HG02798 (cell line): ENCODE results near the gene SLC39A13.

Experiments
- ATAC-seq: cut with Tn5 transposase; IDR thresholded peaks from one replicate; pipeline ENCODE4 v1.9.1; 2021; ENCODE audit warnings: mild to moderate bottlenecking; ENCODE audit not compliant: unreplicated experiment, poor library complexity

Gene SLC39A13

GRCh38 chr11:47380078-47380477 lies 28.3 kb upstream of the SLC39A13 start:
- ATAC-seq, result no peak

DNA sequence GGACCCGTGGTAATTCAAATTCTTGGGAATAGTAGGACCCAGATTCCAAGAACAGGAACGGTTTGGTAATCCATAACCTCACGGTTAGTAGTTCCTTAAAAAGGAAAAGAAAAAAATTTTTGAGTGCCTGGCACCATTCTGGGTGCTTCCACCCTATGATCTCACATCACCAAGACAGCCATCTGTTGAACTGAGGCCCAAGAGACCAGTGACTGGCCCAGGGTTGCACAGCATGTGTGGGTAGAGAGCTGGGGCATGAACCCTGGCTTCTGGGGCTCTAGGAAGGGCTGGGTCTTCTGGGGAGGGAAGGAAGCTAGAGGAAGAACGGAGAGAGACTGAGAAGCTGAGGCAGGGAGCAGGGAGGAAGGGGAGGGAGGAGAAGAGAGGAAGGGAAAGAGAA lies 25.3 kb upstream of the SLC39A13 start:
- ATAC-seq, result no peak

- ATAC-seq, result no peak
Measured at GRCh38 chr11:47384498-47384897, 23.9 kb upstream of the SLC39A13 start.

GRCh38 chr11:47387944-47388696 lies 20.3 kb upstream of the SLC39A13 start:
- ATAC-seq, result no peak

- no peak for ATAC-seq
Measured at GRCh38 chr11:47388697-47389576, 19.5 kb upstream of the SLC39A13 start.

DNA sequence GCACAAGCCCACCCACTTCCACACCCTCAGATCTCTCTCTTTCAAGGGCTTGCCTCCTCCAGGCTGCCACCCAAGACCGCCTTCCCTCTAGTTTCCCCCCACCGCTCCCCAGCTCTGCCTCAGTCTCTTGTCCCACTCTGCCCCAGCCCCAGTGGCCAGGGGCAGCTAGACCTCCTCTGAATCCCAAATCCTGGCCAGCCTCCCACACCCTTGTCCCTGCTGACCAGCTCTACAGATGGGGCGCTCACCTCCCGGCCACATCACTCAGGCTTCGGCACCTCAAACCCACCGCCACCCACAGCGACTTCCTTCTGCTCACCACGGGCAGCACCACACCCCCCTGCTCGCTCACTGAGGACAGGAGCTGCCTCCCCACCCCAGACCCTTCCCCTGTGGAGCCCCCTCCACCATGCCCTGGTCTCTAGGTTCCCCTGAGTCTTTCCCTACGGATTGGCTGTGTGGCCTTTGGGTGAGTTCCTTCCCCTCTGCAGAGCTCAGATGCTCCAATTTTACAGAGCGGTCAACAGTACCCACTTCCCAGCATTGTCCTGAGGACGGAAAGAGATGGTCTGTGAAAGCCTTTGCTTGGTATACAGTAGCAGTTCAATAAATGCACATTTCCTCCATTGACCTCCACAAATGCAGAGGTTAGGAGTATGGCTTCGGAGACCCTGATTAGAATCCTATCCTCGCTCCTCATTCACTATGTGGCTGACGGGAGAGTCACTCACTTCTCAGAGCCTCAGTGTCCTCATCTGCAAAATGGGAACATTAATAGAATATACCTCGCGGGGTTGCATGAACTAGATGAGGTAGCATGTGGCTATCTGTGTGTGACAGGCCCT lies 18.6 kb upstream of the SLC39A13 start:
- ATAC-seq, result no peak

DNA sequence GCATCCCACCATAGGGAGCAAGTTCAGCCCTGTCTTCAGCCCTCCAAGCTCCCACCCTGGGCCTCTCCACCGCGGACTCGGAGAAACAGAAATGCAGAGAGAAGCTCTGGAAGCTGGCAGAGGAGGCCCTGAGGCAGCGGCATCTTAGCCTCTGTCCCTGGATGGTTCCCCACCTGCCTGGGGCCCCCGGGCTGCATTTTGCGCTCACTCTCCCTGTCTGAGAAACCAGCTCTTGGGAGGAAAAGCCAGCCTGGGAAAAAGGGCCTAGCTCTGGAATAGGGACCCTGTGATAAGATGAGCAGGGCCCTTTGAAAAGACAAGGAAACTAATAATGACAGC lies 18.0 kb upstream of the SLC39A13 start:
- no peak for ATAC-seq

DNA sequence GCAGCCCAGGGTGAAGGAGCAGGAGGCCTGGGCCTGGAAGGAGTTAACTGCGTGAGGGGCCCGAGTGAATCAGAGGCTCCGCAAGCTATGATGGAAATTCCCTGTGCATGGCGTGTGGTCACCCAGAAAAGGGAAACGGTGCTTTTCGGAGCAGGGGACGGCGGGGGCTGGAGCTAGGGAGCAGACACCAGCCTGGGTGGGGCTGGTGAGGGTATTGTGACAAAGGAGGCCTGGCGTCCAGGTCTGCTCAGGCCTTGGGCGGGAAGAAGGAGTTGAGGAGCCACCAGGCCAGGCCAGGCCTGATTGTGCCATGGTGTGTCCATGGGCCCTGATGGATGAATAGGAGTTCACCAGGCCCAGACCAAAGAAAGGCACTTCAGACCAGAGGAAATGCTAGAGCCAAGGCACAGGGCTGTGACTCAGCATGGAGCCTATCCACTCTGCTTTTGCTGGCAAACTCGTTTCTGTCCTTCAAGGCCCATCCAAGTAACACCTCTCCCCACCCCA lies 17.3 kb upstream of the SLC39A13 start:
- no peak for ATAC-seq

DNA sequence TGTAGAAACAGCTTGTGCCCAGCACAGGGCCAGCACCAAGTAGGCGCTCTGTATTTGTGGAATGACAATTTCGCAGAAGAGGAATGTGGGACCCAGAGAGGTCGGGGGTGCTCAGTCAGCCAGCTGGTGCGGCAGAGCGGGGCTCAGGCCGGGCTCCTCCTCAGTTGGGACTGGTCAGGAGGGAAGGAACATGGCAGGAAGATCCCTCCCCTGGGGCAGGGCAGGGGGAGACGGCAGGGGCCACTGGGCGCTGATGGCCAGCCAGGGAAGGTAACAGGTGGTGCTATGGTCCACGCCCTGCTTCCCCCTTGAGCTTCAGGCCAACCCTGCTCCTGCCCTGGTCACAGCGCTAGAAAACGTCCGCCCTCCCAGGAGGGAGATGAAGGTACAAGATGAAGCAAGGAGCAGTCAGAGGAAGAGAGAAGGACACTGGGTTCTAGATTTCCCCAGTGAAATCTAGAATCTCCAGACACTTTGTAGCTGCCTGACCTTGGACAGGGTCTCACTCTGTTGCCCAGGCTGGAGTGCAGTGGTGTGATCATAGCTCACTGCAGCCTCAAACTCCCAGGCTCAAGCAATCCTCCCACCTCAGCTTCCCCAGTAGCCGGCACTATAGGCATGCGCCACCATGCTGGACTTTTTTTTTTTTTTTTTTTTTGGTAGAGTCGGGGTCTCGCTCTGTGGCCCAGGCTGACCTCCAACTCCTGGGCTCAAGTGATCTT lies 16.5 kb upstream of the SLC39A13 start:
- ATAC-seq, result no peak

- no peak for ATAC-seq
Measured at GRCh38 chr11:47392546-47393162, 15.7 kb upstream of the SLC39A13 start.

- ATAC-seq, result no peak
Measured at GRCh38 chr11:47393163-47394049, 15.0 kb upstream of the SLC39A13 start.

- no peak for ATAC-seq
Measured at GRCh38 chr11:47394050-47394321, 14.4 kb upstream of the SLC39A13 start.

- ATAC-seq, result peak; percentile 45
Measured at GRCh38 chr11:47394322-47395222, 13.8 kb upstream of the SLC39A13 start.

GRCh38 chr11:47395223-47396048 lies 13.0 kb upstream of the SLC39A13 start:
- ATAC-seq, result no peak

DNA sequence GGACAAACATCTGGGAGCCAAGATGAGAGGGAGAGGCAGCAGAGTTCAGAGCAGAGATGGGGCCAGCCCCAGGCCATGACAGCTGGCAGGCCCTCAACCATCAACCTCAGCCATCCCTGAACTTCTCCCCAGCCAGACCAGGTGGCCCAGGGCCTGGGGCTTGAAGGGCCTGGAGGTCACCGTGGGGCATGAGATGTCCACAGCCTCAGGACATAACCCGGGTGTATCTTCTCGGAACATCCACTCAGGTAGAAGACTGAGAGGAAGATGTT lies 12.4 kb upstream of the SLC39A13 start:
- no peak for ATAC-seq

DNA sequence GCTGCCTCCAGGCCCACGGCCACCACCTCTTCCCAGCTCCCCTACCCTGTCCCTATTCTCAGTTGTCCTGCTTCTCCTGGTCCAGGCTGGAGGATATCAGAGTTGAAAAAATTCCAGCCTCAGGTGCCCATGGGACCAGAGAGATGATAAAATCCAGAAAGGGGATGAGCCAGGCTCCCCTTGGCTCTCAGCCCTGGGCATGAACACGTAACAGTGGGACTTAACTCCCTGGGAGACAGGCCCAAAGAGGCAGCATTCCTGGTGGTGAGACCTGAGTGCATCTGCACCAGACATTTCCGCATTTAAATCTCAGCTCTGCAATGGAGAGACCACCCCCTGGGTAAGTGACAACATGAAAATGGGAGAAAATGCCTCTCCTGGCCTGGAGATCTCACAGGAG lies 10.4 kb upstream of the SLC39A13 start:
- no peak for ATAC-seq

DNA sequence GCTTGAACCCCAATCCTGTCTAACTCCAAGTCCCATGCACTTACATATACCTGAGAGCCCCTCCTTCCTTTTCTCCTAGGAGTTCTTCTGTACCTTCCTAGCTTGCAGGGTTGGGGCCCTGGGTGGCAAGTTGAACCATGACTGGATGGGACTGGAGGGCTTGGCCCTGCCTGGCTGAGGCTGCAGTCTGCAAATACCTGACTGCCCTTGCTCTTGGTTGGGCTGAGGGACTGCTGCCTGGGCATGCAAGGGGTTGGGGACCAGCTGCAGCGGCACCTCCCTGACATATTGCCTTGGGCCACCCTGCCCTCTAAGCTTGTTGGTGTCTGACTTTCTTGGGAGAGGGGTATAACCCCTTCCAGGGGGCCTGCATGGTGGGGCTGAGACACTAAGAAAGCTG lies 9.8 kb upstream of the SLC39A13 start:
- ATAC-seq, result no peak
